ENCODE results near the gene PARD3B.

GRCh38 chr2:205041472-205042130 is 496.3 kb downstream of the PARD3B start:
- no peak for TF ChIP-seq POLR2AphosphoS5 (IDR thresholded peaks at IDR 0.05; ENCODE audit: low read depth, low read length)
- TF ChIP-seq, protein P1, sequence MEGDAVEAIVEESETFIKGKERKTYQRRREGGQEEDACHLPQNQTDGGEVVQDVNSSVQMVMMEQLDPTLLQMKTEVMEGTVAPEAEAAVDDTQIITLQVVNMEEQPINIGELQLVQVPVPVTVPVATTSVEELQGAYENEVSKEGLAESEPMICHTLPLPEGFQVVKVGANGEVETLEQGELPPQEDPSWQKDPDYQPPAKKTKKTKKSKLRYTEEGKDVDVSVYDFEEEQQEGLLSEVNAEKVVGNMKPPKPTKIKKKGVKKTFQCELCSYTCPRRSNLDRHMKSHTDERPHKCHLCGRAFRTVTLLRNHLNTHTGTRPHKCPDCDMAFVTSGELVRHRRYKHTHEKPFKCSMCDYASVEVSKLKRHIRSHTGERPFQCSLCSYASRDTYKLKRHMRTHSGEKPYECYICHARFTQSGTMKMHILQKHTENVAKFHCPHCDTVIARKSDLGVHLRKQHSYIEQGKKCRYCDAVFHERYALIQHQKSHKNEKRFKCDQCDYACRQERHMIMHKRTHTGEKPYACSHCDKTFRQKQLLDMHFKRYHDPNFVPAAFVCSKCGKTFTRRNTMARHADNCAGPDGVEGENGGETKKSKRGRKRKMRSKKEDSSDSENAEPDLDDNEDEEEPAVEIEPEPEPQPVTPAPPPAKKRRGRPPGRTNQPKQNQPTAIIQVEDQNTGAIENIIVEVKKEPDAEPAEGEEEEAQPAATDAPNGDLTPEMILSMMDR (IDR thresholded peaks at IDR 0.05) = no peak
- no peak for TF ChIP-seq REST (IDR thresholded peaks at IDR 0.05; ENCODE audit: insufficient read depth in 1 of 2, low read depth in 2 of 2, low read length in 1 of 2)

Data from Panc1 (cell line).